Endothelial cell (in vitro differentiated cells): ENCODE measurements around the gene NCBP2. TPM values are rescaled to one million over a fixed set of nuclear protein-coding genes. Genes with fewer than 3 reads are reported as not detected.

ENCODE experiments used
- DNase-seq: peaks from one replicate; pipeline ENCODE4 v3.0.0; 2021; ENCODE audit warnings: low spot score
- H3K27ac Mint-ChIP-seq: one replicate; pipeline ENCODE4 v1.8.0; 2021; ENCODE audit warnings: mixed read lengths, inconsistent platforms; ENCODE audit not compliant: unreplicated experiment
- H3K27me3 Mint-ChIP-seq: one replicate; pipeline ENCODE4 v1.8.0; 2021; ENCODE audit warnings: mild to moderate bottlenecking, moderate library complexity, mixed read lengths, inconsistent platforms; ENCODE audit not compliant: unreplicated experiment
- H3K36me3 Mint-ChIP-seq: one replicate; pipeline ENCODE4 v1.8.0; 2021; ENCODE audit warnings: mild to moderate bottlenecking, low read depth, mixed read lengths, inconsistent platforms; ENCODE audit not compliant: unreplicated experiment
- H3K4me1 Mint-ChIP-seq: one replicate; pipeline ENCODE4 v1.8.0; 2021; ENCODE audit warnings: mild to moderate bottlenecking, mixed read lengths, inconsistent platforms; ENCODE audit not compliant: unreplicated experiment
- H3K4me3 Mint-ChIP-seq: one replicate; pipeline ENCODE4 v1.8.0; 2021; ENCODE audit warnings: mild to moderate bottlenecking, mixed read lengths, inconsistent platforms; ENCODE audit not compliant: unreplicated experiment
- H3K9me3 Mint-ChIP-seq: one replicate; pipeline ENCODE4 v1.8.0; 2021; ENCODE audit warnings: mixed read lengths, inconsistent platforms; ENCODE audit not compliant: unreplicated experiment
- CTCF ChIP-seq: fragments of 200-600 bp; sonication (generic); IDR thresholded peaks from one replicate; pipeline ENCODE4 v1.5.0; 2021; ENCODE audit warnings: antibody characterized with exemption; ENCODE audit not compliant: unreplicated experiment
- total RNA-seq: library from RNA; stranded (reverse); fragmentation: NEBNext Ultra II Directional; extraction: Animal tissue kit (Norgen Biotek cat#: 25700); gene quantifications from one replicate; pipeline ENCODE4 v1.2.1, GENCODE V29; 2021; ENCODE audit not compliant: unreplicated experiment

NCBP2 gene
- total RNA-seq, 1 donor from 2014 or later, result 61.0 TPM

GRCh38 chr3:196886144-196886543, 56.2 kb downstream of the NCBP2 start:
- Mint-ChIP-seq H3K9me3 (no peaks in the 10 kb centered on the region), H3K27me3 (no peaks in the 10 kb centered on the region), H3K27ac (no peak overlapping the region), H3K4me3 (no peak overlapping the region), H3K36me3 (peaks cover 4% of the 10 kb centered on the region), H3K4me1 (no peaks in the 10 kb centered on the region)
- TF ChIP-seq CTCF, result no peak
- no peak for DNase-seq

Other genes with a start within 250 kb of the NCBP2 start
- 6.0 TPM for gene CEP19, start 230.3 kb downstream of the NCBP2 start, total RNA-seq
- 35.7 TPM for gene PIGX, start 230.2 kb downstream of the NCBP2 start, total RNA-seq
- gene PAK2, start 202.7 kb downstream of the NCBP2 start, total RNA-seq, result 116 TPM
- 38.1 TPM for gene SENP5, start 74.6 kb downstream of the NCBP2 start, total RNA-seq
- 3.5 TPM for gene PIGZ, start 26.3 kb upstream of the NCBP2 start, total RNA-seq
- gene MELTF, start 87.3 kb upstream of the NCBP2 start, total RNA-seq, result 2.9 TPM